ENCODE measurements around the gene ITPK1.
"Not testable (repeated sequence)": the region's sequence is repeated elsewhere in the genome, so short reads cannot be mapped to it uniquely, and the experiment has no call there.

DNA sequence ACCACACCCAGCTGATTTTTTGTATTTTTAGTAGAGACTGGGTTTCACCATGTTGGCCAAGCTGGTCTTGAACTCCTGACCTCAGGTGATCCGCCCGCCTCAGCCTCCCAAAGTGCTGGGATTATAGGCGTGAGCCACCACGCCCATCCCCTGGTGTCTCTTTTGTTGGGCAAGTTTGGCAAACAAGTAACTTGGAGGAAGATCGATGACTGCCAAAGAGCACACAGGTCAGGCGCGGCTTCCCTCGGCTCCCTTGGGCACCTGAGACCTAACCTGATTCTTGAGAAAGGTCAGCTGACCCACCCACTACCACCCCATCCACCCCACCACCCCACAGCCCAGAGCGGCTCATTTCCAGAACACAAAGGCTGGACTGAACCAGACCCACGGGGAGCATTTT, 9.9 kb downstream of the ITPK1 start:
- TF ChIP-seq POLR2A (IDR thresholded peaks at IDR 0.05) = not testable (repeated sequence)
- TF ChIP-seq, protein P1, sequence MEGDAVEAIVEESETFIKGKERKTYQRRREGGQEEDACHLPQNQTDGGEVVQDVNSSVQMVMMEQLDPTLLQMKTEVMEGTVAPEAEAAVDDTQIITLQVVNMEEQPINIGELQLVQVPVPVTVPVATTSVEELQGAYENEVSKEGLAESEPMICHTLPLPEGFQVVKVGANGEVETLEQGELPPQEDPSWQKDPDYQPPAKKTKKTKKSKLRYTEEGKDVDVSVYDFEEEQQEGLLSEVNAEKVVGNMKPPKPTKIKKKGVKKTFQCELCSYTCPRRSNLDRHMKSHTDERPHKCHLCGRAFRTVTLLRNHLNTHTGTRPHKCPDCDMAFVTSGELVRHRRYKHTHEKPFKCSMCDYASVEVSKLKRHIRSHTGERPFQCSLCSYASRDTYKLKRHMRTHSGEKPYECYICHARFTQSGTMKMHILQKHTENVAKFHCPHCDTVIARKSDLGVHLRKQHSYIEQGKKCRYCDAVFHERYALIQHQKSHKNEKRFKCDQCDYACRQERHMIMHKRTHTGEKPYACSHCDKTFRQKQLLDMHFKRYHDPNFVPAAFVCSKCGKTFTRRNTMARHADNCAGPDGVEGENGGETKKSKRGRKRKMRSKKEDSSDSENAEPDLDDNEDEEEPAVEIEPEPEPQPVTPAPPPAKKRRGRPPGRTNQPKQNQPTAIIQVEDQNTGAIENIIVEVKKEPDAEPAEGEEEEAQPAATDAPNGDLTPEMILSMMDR (IDR thresholded peaks at IDR 0.05) = not testable (repeated sequence)

Measured in transverse colon (tissue), 3 donors.